Endothelial cell of umbilical vein (primary cell): ENCODE measurements around the gene MYO5B. TPM values are rescaled to one million over a fixed set of nuclear protein-coding genes. Genes with fewer than 3 reads are reported as not detected.

Source experiments
- BruUV-seq: library from RNA; stranded (reverse); fragments of 400-500 nt; replicated peaks from 2 replicates; lab custom pipeline; 2021; lab: Mats Ljungman, UMichigan
- CTCF ChIA-PET: fragments of 300-600, 350-600 bp; sonication (Branson Sonifier 250); formaldehyde crosslinking; loops from one replicate; lab custom pipeline; 2021; ENCODE audit warnings: antibody characterized with exemption, inconsistent platforms; lab: Charles Lee
- POLR2A ChIA-PET: fragments of 300-600, 350-600 bp; sonication (Branson Sonifier 250); formaldehyde crosslinking; loops from one replicate; lab custom pipeline; 2021; ENCODE audit warnings: antibody characterized with exemption, inconsistent platforms; lab: Charles Lee
- DNase-seq: peaks from one replicate; pipeline ENCODE4 v3.0.0-alpha.2; 2011; ENCODE audit warnings: low read depth, low spot score
- FAIRE-seq: peaks from 2 replicates; lab custom pipeline; 2011; peaks lifted over from hg19 to GRCh38; lab: Jason Lieb, UNC
- H2AFZ ChIP-seq: 2 replicates; pipeline ENCODE4 v1.6.0; 2012; ENCODE audit warnings: low read depth, low read length, control low read depth, inconsistent platforms
- H3K27ac ChIP-seq: 2 replicates; pipeline ENCODE4 v1.5.1; 2011; ENCODE audit warnings: low read depth, mild to moderate bottlenecking, control low read depth, low read length, moderate library complexity; ENCODE audit not compliant: insufficient read depth
- H3K27me3 ChIP-seq, 2 experiments: 2 replicates each; pipeline versions ENCODE4 v1.6.0 to v1.6.1; 2011; ENCODE audit warnings: low read length in 2 of 2, mixed read lengths in 1 of 2; ENCODE audit not compliant: control insufficient read depth in 2 of 2, insufficient read depth in 2 of 2
- H3K36me3 ChIP-seq, 2 experiments: 2 replicates in 1 of 2; 3 replicates in 1 of 2; pipeline ENCODE4 v1.5.1; 2011; ENCODE audit warnings: low read length in 2 of 2, mild to moderate bottlenecking in 1 of 2, moderate library complexity in 1 of 2; ENCODE audit not compliant: control insufficient read depth in 2 of 2, insufficient read depth in 2 of 2; ENCODE audit errors: extremely low read depth in 1 of 2
- H3K4me1 ChIP-seq: 3 replicates; pipeline ENCODE4 v1.5.1; 2011; ENCODE audit warnings: mild to moderate bottlenecking, low read length; ENCODE audit not compliant: control insufficient read depth, insufficient read depth; ENCODE audit errors: extremely low read depth
- H3K4me2 ChIP-seq: 2 replicates; pipeline ENCODE4 v1.6.1; 2011; ENCODE audit warnings: low read length, control low read depth, mixed read lengths; ENCODE audit not compliant: insufficient read depth
- H3K4me3 ChIP-seq, 3 experiments: fragments of 200-600 bp in 1 of 3; sonication (generic), shearing (Covaris generic) in 1 of 3; replicated peaks in 1 of 3; 2 replicates each; pipeline ENCODE4 v1.5.1; 2011 to 2016; ENCODE audit warnings: control low read depth in 3 of 3, low read length in 3 of 3, mild to moderate bottlenecking in 2 of 3, inconsistent platforms in 1 of 3, low read depth in 1 of 3, moderate library complexity in 1 of 3; ENCODE audit not compliant: insufficient read depth in 1 of 3
- H3K79me2 ChIP-seq: 2 replicates; pipeline ENCODE4 v1.6.0; 2012; ENCODE audit warnings: low read length, inconsistent platforms; ENCODE audit not compliant: control insufficient read depth, insufficient read depth
- H3K9ac ChIP-seq: replicated peaks from 2 replicates; pipeline ENCODE3; 2011; ENCODE audit warnings: low read length, control low read depth; ENCODE audit not compliant: insufficient read depth; ENCODE audit errors: extremely low read depth
- H3K9me1 ChIP-seq: replicated peaks from 3 replicates; pipeline ENCODE4 v1.6.0; 2011; ENCODE audit warnings: mild to moderate bottlenecking, low read length; ENCODE audit not compliant: control insufficient read depth, insufficient read depth; ENCODE audit errors: extremely low read depth
- H3K9me3 ChIP-seq: replicated peaks from 2 replicates; pipeline ENCODE4 v1.5.1; 2012; ENCODE audit warnings: low read length, inconsistent platforms; ENCODE audit not compliant: control insufficient read depth, insufficient read depth
- H4K20me1 ChIP-seq: replicated peaks from 2 replicates; pipeline ENCODE3; 2011; ENCODE audit warnings: mild to moderate bottlenecking, low read length; ENCODE audit not compliant: control insufficient read depth, insufficient read depth; ENCODE audit errors: extremely low read depth
- EZH2 ChIP-seq: IDR thresholded peaks from 2 replicates; pipeline ENCODE4 v1.6.1; 2012; ENCODE audit warnings: borderline replicate concordance, low read depth, mild to moderate bottlenecking, moderate library complexity, low read length, inconsistent platforms; ENCODE audit not compliant: severe bottlenecking
- FOS ChIP-seq: IDR thresholded peaks from 2 replicates; pipeline ENCODE4 v1.6.1; 2011; ENCODE audit warnings: mild to moderate bottlenecking, low read length, moderate library complexity, borderline replicate concordance; ENCODE audit not compliant: insufficient read depth
- GATA2 ChIP-seq: IDR thresholded peaks from 2 replicates; pipeline ENCODE4 v1.7.0; 2011; ENCODE audit warnings: low read depth, mild to moderate bottlenecking, moderate library complexity, mixed read lengths, low read length; ENCODE audit not compliant: insufficient read length, insufficient read depth
- JUN ChIP-seq: IDR thresholded peaks from 2 replicates; pipeline ENCODE4 v1.6.1; 2011; ENCODE audit warnings: borderline replicate concordance, low read depth; ENCODE audit not compliant: insufficient read length, insufficient read depth
- MAX ChIP-seq: IDR thresholded peaks from 2 replicates; pipeline ENCODE4 v1.6.1; 2011; ENCODE audit not compliant: insufficient read depth, insufficient read length
- MYC ChIP-seq: IDR thresholded peaks from one replicate; pipeline ENCODE4 v1.6.1; 2011; ENCODE audit warnings: mild to moderate bottlenecking, low read depth, low read length
- POLR2A ChIP-seq: IDR thresholded peaks from 2 replicates; pipeline ENCODE4 v1.6.1; 2012; ENCODE audit warnings: low read depth, mild to moderate bottlenecking, control low read depth, low read length
- dilution Hi-C: fragments of 300-500 bp; cut with MboI; formaldehyde crosslinking; loops from one replicate; pipeline ENCODE4 v1.15.0; 2019; ENCODE audit warnings: low sequenced_read_pairs; ENCODE audit not compliant: extremely low pct_ligation_motif_present
- intact Hi-C: fragments of 100-400 bp; cut with micrococcal nuclease; formaldehyde crosslinking; loops from one replicate; pipeline ENCODE4 v1.10.0; 2022
- polyA plus RNA-seq, 4 experiments: library from polyadenylated mRNA; depleted of rRNA in 3 of 4; stranded (reverse) in 3 of 4; unstranded in 1 of 4; fragments of >200 nt; gene quantifications; 2 replicates each; pipeline versions ENCODE4 v1.2.1 to v1.2.3, GENCODE V29; 2011 to 2012; ENCODE audit warnings: missing spikeins in 1 of 4
- total RNA-seq: library from RNA; stranded (reverse); gene quantifications from 2 replicates; pipeline ENCODE4 v1.2.3, GENCODE V29; 2021

Gene MYO5B
- total and polyA plus RNA-seq, 2 donors (not counting 3 experiments of a cell fraction or from before 2014, with no cell fraction given), result 0.54 to 1.1 TPM

- Histone ChIP-seq H3K79me2 (no peaks in the 10 kb centered on the region), H3K9me1 (no peaks in the 10 kb centered on the region), H3K9me3 (no peaks in the 10 kb centered on the region), H4K20me1 (no peaks in the 10 kb centered on the region), H3K4me2 (no peak overlapping the region), H3K36me3 (no peaks in the 10 kb centered on the region), H3K27me3 (peaks cover 35 to 44% of the 10 kb centered on the region in 2 experiments), H3K4me3 (no peak overlapping the region), H2AFZ (no peak overlapping the region), H3K27ac (no peak overlapping the region), H3K9ac (no peak overlapping the region), H3K4me1 (no peaks in the 10 kb centered on the region)
- CTCF ChIA-PET, result interaction anchor here (2.6 kb wide), 1 partner anchor 9 kb away, joined by 7 read pairs; no protein-coding TSS in a partner anchor
- no peak for FAIRE-seq
- no peak for DNase-seq
- no TSS peak for BruUV-seq
- POLR2A ChIA-PET, result no interaction called here
- intact Hi-C loops, result no loop called here
- no peak for TF ChIP-seq GATA2
- TF ChIP-seq MAX, result no peak
- TF ChIP-seq FOS, result no peak
- TF ChIP-seq MYC, result no peak
- no peak for TF ChIP-seq POLR2A
- TF ChIP-seq EZH2, result no peak
- TF ChIP-seq JUN, result no peak
- dilution Hi-C loops, result no loop called here
Measured at GRCh38 chr18:50193796-50194630, 934 bp downstream of the MYO5B start.
